Smooth muscle cell of the umbilical artery (primary cell): Measurements from ENCODE around the gene CATSPERE. TPM values are rescaled to one million over a fixed set of nuclear protein-coding genes. Genes with fewer than 3 reads are reported as not detected.

Experiments used
- total RNA-seq: library from RNA; depleted of rRNA; stranded (reverse); fragments of >200 nt; gene quantifications from 2 replicates; pipeline ENCODE4 v1.2.3, GENCODE V29; 2014

CATSPERE gene, protein sequence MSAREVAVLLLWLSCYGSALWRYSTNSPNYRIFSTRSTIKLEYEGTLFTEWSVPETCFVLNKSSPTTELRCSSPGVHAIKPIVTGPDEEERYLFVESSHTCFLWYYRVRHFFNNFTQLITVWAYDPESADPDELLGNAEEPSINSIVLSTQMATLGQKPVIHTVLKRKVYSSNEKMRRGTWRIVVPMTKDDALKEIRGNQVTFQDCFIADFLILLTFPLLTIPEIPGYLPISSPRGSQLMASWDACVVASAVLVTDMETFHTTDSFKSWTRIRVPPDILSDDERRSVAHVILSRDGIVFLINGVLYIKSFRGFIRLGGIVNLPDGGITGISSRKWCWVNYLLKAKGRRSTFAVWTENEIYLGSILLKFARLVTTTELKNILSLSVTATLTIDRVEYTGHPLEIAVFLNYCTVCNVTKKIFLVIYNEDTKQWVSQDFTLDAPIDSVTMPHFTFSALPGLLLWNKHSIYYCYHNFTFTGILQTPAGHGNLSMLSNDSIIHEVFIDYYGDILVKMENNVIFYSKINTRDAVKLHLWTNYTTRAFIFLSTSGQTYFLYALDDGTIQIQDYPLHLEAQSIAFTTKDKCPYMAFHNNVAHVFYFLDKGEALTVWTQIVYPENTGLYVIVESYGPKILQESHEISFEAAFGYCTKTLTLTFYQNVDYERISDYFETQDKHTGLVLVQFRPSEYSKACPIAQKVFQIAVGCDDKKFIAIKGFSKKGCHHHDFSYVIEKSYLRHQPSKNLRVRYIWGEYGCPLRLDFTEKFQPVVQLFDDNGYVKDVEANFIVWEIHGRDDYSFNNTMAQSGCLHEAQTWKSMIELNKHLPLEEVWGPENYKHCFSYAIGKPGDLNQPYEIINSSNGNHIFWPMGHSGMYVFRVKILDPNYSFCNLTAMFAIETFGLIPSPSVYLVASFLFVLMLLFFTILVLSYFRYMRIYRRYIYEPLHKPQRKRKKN
- total RNA-seq, result 0.30 and 0.51 TPM in 2 replicates

GRCh38 chr1:244461245-244462071 is at the start of gene CATSPERE:
Gene CATSPERE, plus strand, starts transcription at chr1:244461273. Its CDS starts 157 bp downstream, at chr1:244461430.

GRCh38 chr1:244451539-244451950 is 9.5 kb upstream of the CATSPERE start, which contains the start of gene ADSS2:
Gene ADSS2, minus strand, starts transcription at chr1:244451909. Its CDS starts 92 bp downstream, at chr1:244451817.

DNA sequence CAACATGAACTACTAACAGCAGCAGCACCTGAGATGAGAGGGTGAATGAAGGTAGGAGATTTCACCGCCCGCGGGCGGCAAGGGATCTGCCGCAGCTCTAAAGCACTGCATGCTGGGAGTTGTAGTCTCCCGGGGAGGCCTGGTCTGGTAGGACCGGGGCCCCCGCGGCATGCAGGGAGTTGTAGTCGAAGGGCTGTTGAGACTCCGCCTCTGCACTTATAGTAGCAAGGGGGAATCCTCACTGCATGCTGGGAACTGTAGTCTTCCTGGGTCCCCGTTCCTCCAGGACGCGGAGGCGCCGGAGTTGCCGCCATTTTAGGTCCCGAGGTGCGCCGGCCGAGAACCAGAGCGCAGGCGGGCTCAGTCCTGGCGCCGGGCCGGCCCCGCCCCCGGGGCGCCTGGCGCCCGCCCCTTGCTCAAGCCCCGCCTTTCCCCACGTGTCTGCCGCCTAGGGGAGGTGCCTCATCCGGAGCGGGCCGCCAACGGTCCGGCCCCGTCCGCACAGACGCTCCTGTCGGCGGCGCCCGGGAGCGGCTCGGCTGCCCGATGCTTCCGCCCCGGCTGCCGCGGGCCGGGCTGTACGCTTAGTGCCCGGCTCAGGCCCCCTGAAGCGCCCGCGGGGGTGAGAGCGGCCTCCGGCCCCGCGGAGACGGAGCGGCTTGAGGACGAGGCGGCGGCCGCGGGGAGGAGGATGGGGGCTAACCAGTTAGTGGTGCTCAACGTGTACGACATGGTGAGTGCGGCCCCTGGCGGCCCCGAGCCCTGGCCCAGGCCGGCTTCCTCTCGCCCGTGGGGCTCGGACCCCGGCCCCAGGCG is 191.8 kb downstream of the CATSPERE start, which contains the start of gene DESI2:
Gene DESI2, plus strand, starts transcription at position 504 of the 816 bp plus-strand sequence. Its CDS starts 188 bp downstream, at position 692.

Other genes with a start within 250 kb of the CATSPERE start
- 35.6 and 44.8 TPM in 2 replicates for gene ADSS2, start 9.4 kb upstream of the CATSPERE start, total RNA-seq
- 43.7 and 50.1 TPM in 2 replicates for gene DESI2, start 191.9 kb downstream of the CATSPERE start, total RNA-seq